Measurements from ENCODE around the gene CYP39A1. TPM values are rescaled to one million over a fixed set of nuclear protein-coding genes. Genes with fewer than 3 reads are reported as not detected.
"Not testable (repeated sequence)": the region's sequence is repeated elsewhere in the genome, so short reads cannot be mapped to it uniquely, and the experiment has no call there.

CYP39A1 gene
- total RNA-seq, 4 donors from 2014 or later = 6.3 to 18.3 (median 13.0) TPM

GRCh38 chr6:46651006-46651405, 1.6 kb downstream of the CYP39A1 start:
- Histone ChIP-seq H3K36me3 (no peaks in the 10 kb centered on the region), H3K4me1 (peaks cover 0 to 15% of the 10 kb centered on the region in 2 donors), H3K9me3 (no peaks in the 10 kb centered on the region), H3K27me3 (no peaks in the 10 kb centered on the region), H3K27ac (no peak overlapping the region), H3K4me3 (replicated peaks in 1 of 3) (no peak overlapping the region)
- no peak for DNase-seq
- intact Hi-C loops (cut with DNase I) = no loop called here
- WGBS, 2 donors = 64 to 66% methylated on average over 1 of the region's 1 CpG
- TF ChIP-seq, protein P1, sequence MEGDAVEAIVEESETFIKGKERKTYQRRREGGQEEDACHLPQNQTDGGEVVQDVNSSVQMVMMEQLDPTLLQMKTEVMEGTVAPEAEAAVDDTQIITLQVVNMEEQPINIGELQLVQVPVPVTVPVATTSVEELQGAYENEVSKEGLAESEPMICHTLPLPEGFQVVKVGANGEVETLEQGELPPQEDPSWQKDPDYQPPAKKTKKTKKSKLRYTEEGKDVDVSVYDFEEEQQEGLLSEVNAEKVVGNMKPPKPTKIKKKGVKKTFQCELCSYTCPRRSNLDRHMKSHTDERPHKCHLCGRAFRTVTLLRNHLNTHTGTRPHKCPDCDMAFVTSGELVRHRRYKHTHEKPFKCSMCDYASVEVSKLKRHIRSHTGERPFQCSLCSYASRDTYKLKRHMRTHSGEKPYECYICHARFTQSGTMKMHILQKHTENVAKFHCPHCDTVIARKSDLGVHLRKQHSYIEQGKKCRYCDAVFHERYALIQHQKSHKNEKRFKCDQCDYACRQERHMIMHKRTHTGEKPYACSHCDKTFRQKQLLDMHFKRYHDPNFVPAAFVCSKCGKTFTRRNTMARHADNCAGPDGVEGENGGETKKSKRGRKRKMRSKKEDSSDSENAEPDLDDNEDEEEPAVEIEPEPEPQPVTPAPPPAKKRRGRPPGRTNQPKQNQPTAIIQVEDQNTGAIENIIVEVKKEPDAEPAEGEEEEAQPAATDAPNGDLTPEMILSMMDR (IDR thresholded peaks at IDR 0.05) = no peak
- no peak for TF ChIP-seq POLR2A (IDR thresholded peaks at IDR 0.05)

- intact Hi-C loops (cut with DNase I) = no loop called here
- Histone ChIP-seq H3K4me1 (peaks cover 0 to 12% of the 10 kb centered on the region in 2 donors), H3K36me3 (no peaks in the 10 kb centered on the region), H3K27ac (no peak overlapping the region), H3K4me3 (replicated peaks in 1 of 3) (no peak overlapping the region), H3K9me3 (no peaks in the 10 kb centered on the region), H3K27me3 (no peaks in the 10 kb centered on the region)
- TF ChIP-seq, protein P1 (IDR thresholded peaks at IDR 0.05) = no peak
- no peak for TF ChIP-seq POLR2A (IDR thresholded peaks at IDR 0.05)
- WGBS, 2 donors = 90 to 91% methylated on average over 5 of the region's 5 CpGs
- no peak for DNase-seq
Measured at GRCh38 chr6:46648869-46649492, 3.6 kb downstream of the CYP39A1 start.

- H3K4me3 ChIP-seq (replicated peaks in 1 of 3); H3K27ac ChIP-seq; DNase-seq; H3K9me3 ChIP-seq; H3K36me3 ChIP-seq; H3K27me3 ChIP-seq; intact Hi-C loops (cut with DNase I); H3K4me1 ChIP-seq: not testable (repeated sequence)
- 95% methylated on average over 3 of the region's 4 CpGs for WGBS, 2 donors
Measured at GRCh38 chr6:46648108-46648507, 4.5 kb downstream of the CYP39A1 start.

GRCh38 chr6:46645265-46645664, 7.4 kb downstream of the CYP39A1 start:
- Histone ChIP-seq H3K36me3 (no peaks in the 10 kb centered on the region), H3K27ac (no peak overlapping the region), H3K4me1 (no peaks in the 10 kb centered on the region), H3K9me3 (no peaks in the 10 kb centered on the region), H3K4me3 (replicated peaks in 1 of 3) (no peak overlapping the region), H3K27me3 (no peaks in the 10 kb centered on the region)
- no peak for DNase-seq
- 96 to 98% methylated on average over 1 of the region's 1 CpG for WGBS, 2 donors
- intact Hi-C loops (cut with DNase I) = no loop called here
- TF ChIP-seq POLR2A (IDR thresholded peaks at IDR 0.05) = no peak

- no peaks in the 10 kb centered on the region for H3K9me3 ChIP-seq
- no peaks in the 10 kb centered on the region for H3K36me3 ChIP-seq
- DNase-seq = no peak
- H3K27me3 ChIP-seq = no peaks in the 10 kb centered on the region
- H3K4me1 ChIP-seq = no peaks in the 10 kb centered on the region
- intact Hi-C loops (cut with DNase I) = no loop called here
- no peak overlapping the region for H3K4me3 ChIP-seq (replicated peaks in 1 of 3)
- TF ChIP-seq POLR2A (IDR thresholded peaks at IDR 0.05) = no peak
- TF ChIP-seq, protein P1 (IDR thresholded peaks at IDR 0.05) = no peak
- WGBS, 2 donors = 91% methylated on average over 4 of the region's 4 CpGs
- H3K27ac ChIP-seq = no peak overlapping the region
Measured at GRCh38 chr6:46642928-46643751, 9.5 kb downstream of the CYP39A1 start.

GRCh38 chr6:46638650-46639049, 14.0 kb downstream of the CYP39A1 start:
- Histone ChIP-seq H3K4me1 (no peaks in the 10 kb centered on the region), H3K36me3 (no peaks in the 10 kb centered on the region), H3K4me3 (replicated peaks in 1 of 3) (no peak overlapping the region), H3K27me3 (no peaks in the 10 kb centered on the region), H3K27ac (no peak overlapping the region), H3K9me3 (no peaks in the 10 kb centered on the region)
- DNase-seq = no peak
- intact Hi-C loops (cut with DNase I) = no loop called here
- TF ChIP-seq, protein P1 (IDR thresholded peaks at IDR 0.05) = no peak
- no peak for TF ChIP-seq POLR2A (IDR thresholded peaks at IDR 0.05)
- 90 to 92% methylated on average over 2 of the region's 2 CpGs for WGBS, 2 donors
